GM18505 (cell line): ENCODE results near the gene MGAT2.
A peak's percentile ranks its signal among the peaks of the same experiment; 100 is the strongest.
"Not testable (repeated sequence)": the region's sequence is repeated elsewhere in the genome, so short reads cannot be mapped to it uniquely, and the experiment has no call there.

Experiments used
- ATAC-seq: cut with Tn5 transposase; IDR thresholded peaks from one replicate; pipeline ENCODE4 v1.9.1; 2021; ENCODE audit not compliant: unreplicated experiment
- POLR2A ChIP-seq: IDR thresholded peaks from 4 replicates; pipeline ENCODE4 v1.6.1; 2011; ENCODE audit warnings: borderline replicate concordance; ENCODE audit not compliant: insufficient read depth, insufficient read length; ENCODE audit errors: extremely low read depth

Gene MGAT2

GRCh38 chr14:49586673-49587460, 33.7 kb upstream of the MGAT2 start:
- peak; percentile 35 for ATAC-seq

GRCh38 chr14:49589387-49589786, 31.2 kb upstream of the MGAT2 start:
- no peak for ATAC-seq
- no peak for TF ChIP-seq POLR2A

More at GRCh38 chr14:49586673-49587460, 33.7 kb upstream of the MGAT2 start:
- no peak for TF ChIP-seq POLR2A

- no peak for ATAC-seq
- no peak for TF ChIP-seq POLR2A
These were observed 27.6 kb upstream of the MGAT2 start for GRCh38 chr14:49593016-49593415.

- ATAC-seq = no peak
- TF ChIP-seq POLR2A = no peak
These were observed 26.1 kb upstream of the MGAT2 start for GRCh38 chr14:49594347-49595091.

GRCh38 chr14:49598189-49598484, 22.5 kb upstream of the MGAT2 start:
- no peak for ATAC-seq
- no peak for TF ChIP-seq POLR2A

- peak; percentile 87 for TF ChIP-seq POLR2A
- ATAC-seq = peak; percentile 53
These were observed 21.9 kb upstream of the MGAT2 start, which contains the start of gene LRR1 for GRCh38 chr14:49598485-49599300. Gene LRR1, plus strand, starts transcription at chr14:49598940. Its CDS starts 81 bp downstream, at chr14:49599021.

GRCh38 chr14:49607583-49607982, 13.0 kb upstream of the MGAT2 start:
- no peak for TF ChIP-seq POLR2A
- no peak for ATAC-seq

- no peak for TF ChIP-seq POLR2A
- ATAC-seq = no peak
These were observed 8.3 kb upstream of the MGAT2 start for GRCh38 chr14:49612251-49612650.

- no peak for TF ChIP-seq POLR2A
These were observed 7.9 kb upstream of the MGAT2 start for GRCh38 chr14:49612671-49613070.

GRCh38 chr14:49614196-49614595, 6.4 kb upstream of the MGAT2 start:
- no peak for TF ChIP-seq POLR2A
- ATAC-seq = no peak

More at GRCh38 chr14:49612671-49613070, 7.9 kb upstream of the MGAT2 start:
- no peak for ATAC-seq

- no peak for ATAC-seq
- TF ChIP-seq POLR2A = no peak
These were observed 4.8 kb upstream of the MGAT2 start for GRCh38 chr14:49615776-49616175.

- no peak for ATAC-seq
- no peak for TF ChIP-seq POLR2A
These were observed 2.6 kb upstream of the MGAT2 start for GRCh38 chr14:49617852-49618519.

GRCh38 chr14:49619273-49619672, 1.3 kb upstream of the MGAT2 start:
- ATAC-seq = not testable (repeated sequence)
